Measurements from ENCODE around the gene WAC.

WAC gene

GRCh38 chr10:28627102-28627501 lies 94.2 kb downstream of the WAC start:
- no peak for DNase-seq (ENCODE audit: low read depth)
- TF ChIP-seq POLR2A (IDR thresholded peaks at IDR 0.05; ENCODE audit: extremely low read depth, insufficient read length) (no peak), MYC (IDR thresholded peaks at IDR 0.05; ENCODE audit: low read depth, low read length) (no peak), MAX (IDR thresholded peaks at IDR 0.05; ENCODE audit: low read depth, low read length) (no peak), CTCF (IDR thresholded peaks at IDR 0.05; ENCODE audit: low read depth, low read length) (no peak)
- no peak overlapping the region for H3K4me3 ChIP-seq (ENCODE audit: low read depth, low read length)

GRCh38 chr10:28628184-28628893 lies 95.4 kb downstream of the WAC start:
- TF ChIP-seq CTCF (IDR thresholded peaks at IDR 0.05; ENCODE audit: low read depth, low read length) (peak; percentile 67), MAX (IDR thresholded peaks at IDR 0.05; ENCODE audit: low read depth, low read length) (no peak)
- DNase-seq (ENCODE audit: low read depth), result peak; percentile 72
- H3K4me3 ChIP-seq (ENCODE audit: low read depth, low read length), result no peak overlapping the region

GRCh38 chr10:28631896-28632583 lies 99.1 kb downstream of the WAC start:
- no peak overlapping the region for H3K4me3 ChIP-seq (ENCODE audit: low read depth, low read length)
- no peak for DNase-seq (ENCODE audit: low read depth)

GRCh38 chr10:28632584-28632945 lies 99.6 kb downstream of the WAC start:
- DNase-seq (ENCODE audit: low read depth), result no peak
- H3K4me3 ChIP-seq (ENCODE audit: low read depth, low read length), result no peak overlapping the region
- TF ChIP-seq MYC (IDR thresholded peaks at IDR 0.05; ENCODE audit: low read depth, low read length), result no peak
- no peak for TF ChIP-seq CTCF (IDR thresholded peaks at IDR 0.05; ENCODE audit: low read depth, low read length)
- TF ChIP-seq MAX (IDR thresholded peaks at IDR 0.05; ENCODE audit: low read depth, low read length), result no peak
- no peak for TF ChIP-seq POLR2A (IDR thresholded peaks at IDR 0.05; ENCODE audit: extremely low read depth, insufficient read length)

More at GRCh38 chr10:28631896-28632583, 99.1 kb downstream of the WAC start:
- TF ChIP-seq MAX (IDR thresholded peaks at IDR 0.05; ENCODE audit: low read depth, low read length) (no peak), POLR2A (IDR thresholded peaks at IDR 0.05; ENCODE audit: extremely low read depth, insufficient read length) (no peak), MYC (IDR thresholded peaks at IDR 0.05; ENCODE audit: low read depth, low read length) (no peak)

GRCh38 chr10:28633750-28634149 lies 100.8 kb downstream of the WAC start:
- no peak for DNase-seq (ENCODE audit: low read depth)
- H3K4me3 ChIP-seq (ENCODE audit: low read depth, low read length), result no peak overlapping the region
- TF ChIP-seq MAX (IDR thresholded peaks at IDR 0.05; ENCODE audit: low read depth, low read length) (no peak), CTCF (IDR thresholded peaks at IDR 0.05; ENCODE audit: low read depth, low read length) (no peak), MYC (IDR thresholded peaks at IDR 0.05; ENCODE audit: low read depth, low read length) (no peak), POLR2A (IDR thresholded peaks at IDR 0.05; ENCODE audit: extremely low read depth, insufficient read length) (no peak)

- DNase-seq (ENCODE audit: low read depth), result no peak
- TF ChIP-seq MAX (IDR thresholded peaks at IDR 0.05; ENCODE audit: low read depth, low read length) (no peak), MYC (IDR thresholded peaks at IDR 0.05; ENCODE audit: low read depth, low read length) (no peak), POLR2A (IDR thresholded peaks at IDR 0.05; ENCODE audit: extremely low read depth, insufficient read length) (no peak), CTCF (IDR thresholded peaks at IDR 0.05; ENCODE audit: low read depth, low read length) (no peak)
- H3K4me3 ChIP-seq (ENCODE audit: low read depth, low read length), result no peak overlapping the region
Observed at GRCh38 chr10:28637346-28637745, 104.4 kb downstream of the WAC start.
